ENCODE data around the gene SMARCAL1. TPM values are rescaled to one million over a fixed set of nuclear protein-coding genes. Genes with fewer than 3 reads are reported as not detected.

The SMARCAL1 gene
- total and polyA plus RNA-seq, 9 of the 15 experiments (the other 6 are each of a cell fraction or from before 2014, with no cell fraction given) = 8.2 to 27.9 (median 12.4) TPM

- no TSS peak for BruUV-seq (replicated peaks)
- Histone ChIP-seq H3K27me3 (ENCODE audit: control insufficient read depth in 2 of 2, insufficient read depth in 2 of 2, low read length in 2 of 2) (no peaks in the 10 kb centered on the region), H2AFZ (ENCODE audit: low read depth, low read length) (no peak overlapping the region), H3K79me2 (ENCODE audit: control insufficient read depth, insufficient read depth, low read length) (no peaks in the 10 kb centered on the region), H3K36me3 (ENCODE audit: control insufficient read depth, insufficient read depth, low read length) (peaks cover 77% of the 10 kb centered on the region; the same call in 2 of the 3 replicates), H3K4me3 (no peak overlapping the region), H3K9me1 (ENCODE audit: control insufficient read depth, insufficient read depth, low read length) (no peaks in the 10 kb centered on the region), H3K9ac (ENCODE audit: insufficient read depth in 1 of 2, low read depth in 2 of 2, low read length in 2 of 2) (no peak overlapping the region), H3K9me3 (replicated peaks; ENCODE audit: control insufficient read depth, insufficient read depth, low read depth, low read length) (peaks cover 3% of the 10 kb centered on the region; the same call in 1 of the 2 replicates), H3K27ac (ENCODE audit: extremely low read depth, low read depth, low read length) (no peak overlapping the region), H3K4me1 (replicated peaks in 1 of 2; ENCODE audit: control insufficient read depth in 2 of 2, insufficient read depth in 2 of 2, low read length in 2 of 2) (no peaks in the 10 kb centered on the region), H3K4me2 (ENCODE audit: insufficient read depth, low read length) (no peak overlapping the region), H4K20me1 (replicated peaks; ENCODE audit: control insufficient read depth, insufficient read depth, low read length) (no peaks in the 10 kb centered on the region)
- ChIA-PET POLR2A (no interaction called here), CTCF (ENCODE audit: low intra/inter-chr PET ratio) (no interaction called here)
- no peak for FAIRE-seq
- intact Hi-C loops (cut with micrococcal nuclease) (no loop called here), in situ Hi-C loops (cut with MboI) (no loop called here)
- no peak for ATAC-seq
- WGBS (ENCODE audit: insufficient coverage, low coverage, missing lambda C conversion rate) = 76% methylated on average over 4 of the region's 4 CpGs
- no peak for DNase-seq (ENCODE audit: extremely low read depth in 1 of 4, low spot score in 3 of 4)
- TF ChIP-seq HCFC1 (IDR thresholded peaks at IDR 0.05; ENCODE audit: low read depth, low read length) (no peak), PHB2 (IDR thresholded peaks at IDR 0.05; ENCODE audit: low read depth) (no peak), RFX7 (CRISPR knock-in tag; IDR thresholded peaks at IDR 0.05) (no peak), NELFE (IDR thresholded peaks at IDR 0.05; ENCODE audit: insufficient read depth, insufficient read length) (no peak), RBM34 (IDR thresholded peaks at IDR 0.05; ENCODE audit: borderline replicate concordance, insufficient read depth, low read length) (no peak), ZNF217 (CRISPR knock-in tag; IDR thresholded peaks at IDR 0.05) (no peak), ZNF707 (CRISPR knock-in tag; conservative IDR thresholded peaks at IDR 0.05) (no peak), KLF10 (CRISPR knock-in tag; IDR thresholded peaks at IDR 0.05) (no peak), YBX1 (IDR thresholded peaks at IDR 0.05) (no peak), CBFA2T3 (IDR thresholded peaks at IDR 0.05) (no peak), ELF2 (CRISPR knock-in tag; IDR thresholded peaks at IDR 0.05) (no peak), TFAP4 (CRISPR knock-in tag; IDR thresholded peaks at IDR 0.05; ENCODE audit: borderline replicate concordance) (no peak)
- TF ChIP-seq, protein P1, sequence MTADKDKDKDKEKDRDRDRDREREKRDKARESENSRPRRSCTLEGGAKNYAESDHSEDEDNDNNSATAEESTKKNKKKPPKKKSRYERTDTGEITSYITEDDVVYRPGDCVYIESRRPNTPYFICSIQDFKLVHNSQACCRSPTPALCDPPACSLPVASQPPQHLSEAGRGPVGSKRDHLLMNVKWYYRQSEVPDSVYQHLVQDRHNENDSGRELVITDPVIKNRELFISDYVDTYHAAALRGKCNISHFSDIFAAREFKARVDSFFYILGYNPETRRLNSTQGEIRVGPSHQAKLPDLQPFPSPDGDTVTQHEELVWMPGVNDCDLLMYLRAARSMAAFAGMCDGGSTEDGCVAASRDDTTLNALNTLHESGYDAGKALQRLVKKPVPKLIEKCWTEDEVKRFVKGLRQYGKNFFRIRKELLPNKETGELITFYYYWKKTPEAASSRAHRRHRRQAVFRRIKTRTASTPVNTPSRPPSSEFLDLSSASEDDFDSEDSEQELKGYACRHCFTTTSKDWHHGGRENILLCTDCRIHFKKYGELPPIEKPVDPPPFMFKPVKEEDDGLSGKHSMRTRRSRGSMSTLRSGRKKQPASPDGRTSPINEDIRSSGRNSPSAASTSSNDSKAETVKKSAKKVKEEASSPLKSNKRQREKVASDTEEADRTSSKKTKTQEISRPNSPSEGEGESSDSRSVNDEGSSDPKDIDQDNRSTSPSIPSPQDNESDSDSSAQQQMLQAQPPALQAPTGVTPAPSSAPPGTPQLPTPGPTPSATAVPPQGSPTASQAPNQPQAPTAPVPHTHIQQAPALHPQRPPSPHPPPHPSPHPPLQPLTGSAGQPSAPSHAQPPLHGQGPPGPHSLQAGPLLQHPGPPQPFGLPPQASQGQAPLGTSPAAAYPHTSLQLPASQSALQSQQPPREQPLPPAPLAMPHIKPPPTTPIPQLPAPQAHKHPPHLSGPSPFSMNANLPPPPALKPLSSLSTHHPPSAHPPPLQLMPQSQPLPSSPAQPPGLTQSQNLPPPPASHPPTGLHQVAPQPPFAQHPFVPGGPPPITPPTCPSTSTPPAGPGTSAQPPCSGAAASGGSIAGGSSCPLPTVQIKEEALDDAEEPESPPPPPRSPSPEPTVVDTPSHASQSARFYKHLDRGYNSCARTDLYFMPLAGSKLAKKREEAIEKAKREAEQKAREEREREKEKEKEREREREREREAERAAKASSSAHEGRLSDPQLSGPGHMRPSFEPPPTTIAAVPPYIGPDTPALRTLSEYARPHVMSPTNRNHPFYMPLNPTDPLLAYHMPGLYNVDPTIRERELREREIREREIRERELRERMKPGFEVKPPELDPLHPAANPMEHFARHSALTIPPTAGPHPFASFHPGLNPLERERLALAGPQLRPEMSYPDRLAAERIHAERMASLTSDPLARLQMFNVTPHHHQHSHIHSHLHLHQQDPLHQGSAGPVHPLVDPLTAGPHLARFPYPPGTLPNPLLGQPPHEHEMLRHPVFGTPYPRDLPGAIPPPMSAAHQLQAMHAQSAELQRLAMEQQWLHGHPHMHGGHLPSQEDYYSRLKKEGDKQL (CRISPR knock-in tag; IDR thresholded peaks at IDR 0.05; ENCODE audit: borderline replicate concordance) = no peak
- TF ChIP-seq, protein P2, sequence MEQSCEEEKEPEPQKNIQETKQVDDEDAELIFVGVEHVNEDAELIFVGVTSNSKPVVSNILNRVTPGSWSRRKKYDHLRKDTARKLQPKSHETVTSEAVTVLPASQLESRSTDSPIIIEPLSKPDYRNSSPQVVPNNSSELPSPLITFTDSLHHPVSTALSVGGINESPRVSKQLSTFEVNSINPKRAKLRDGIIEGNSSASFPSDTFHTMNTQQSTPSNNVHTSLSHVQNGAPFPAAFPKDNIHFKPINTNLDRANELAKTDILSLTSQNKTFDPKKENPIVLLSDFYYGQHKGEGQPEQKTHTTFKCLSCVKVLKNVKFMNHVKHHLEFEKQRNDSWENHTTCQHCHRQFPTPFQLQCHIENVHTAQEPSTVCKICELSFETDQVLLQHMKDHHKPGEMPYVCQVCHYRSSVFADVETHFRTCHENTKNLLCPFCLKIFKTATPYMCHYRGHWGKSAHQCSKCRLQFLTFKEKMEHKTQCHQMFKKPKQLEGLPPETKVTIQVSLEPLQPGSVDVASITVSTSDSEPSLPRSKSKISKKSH (CRISPR knock-in tag; IDR thresholded peaks at IDR 0.05) = no peak
- TF ChIP-seq, protein P3, sequence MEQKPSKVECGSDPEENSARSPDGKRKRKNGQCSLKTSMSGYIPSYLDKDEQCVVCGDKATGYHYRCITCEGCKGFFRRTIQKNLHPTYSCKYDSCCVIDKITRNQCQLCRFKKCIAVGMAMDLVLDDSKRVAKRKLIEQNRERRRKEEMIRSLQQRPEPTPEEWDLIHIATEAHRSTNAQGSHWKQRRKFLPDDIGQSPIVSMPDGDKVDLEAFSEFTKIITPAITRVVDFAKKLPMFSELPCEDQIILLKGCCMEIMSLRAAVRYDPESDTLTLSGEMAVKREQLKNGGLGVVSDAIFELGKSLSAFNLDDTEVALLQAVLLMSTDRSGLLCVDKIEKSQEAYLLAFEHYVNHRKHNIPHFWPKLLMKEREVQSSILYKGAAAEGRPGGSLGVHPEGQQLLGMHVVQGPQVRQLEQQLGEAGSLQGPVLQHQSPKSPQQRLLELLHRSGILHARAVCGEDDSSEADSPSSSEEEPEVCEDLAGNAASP (IDR thresholded peaks at IDR 0.05) = no peak
These were observed 14.7 kb downstream of the SMARCAL1 start for GRCh38 chr2:216426938-216427337.

Data from K562 (cell line).